H9 (cell line): ENCODE measurements around the gene IL20. TPM values are rescaled to one million over a fixed set of nuclear protein-coding genes. Genes with fewer than 3 reads are reported as not detected.

Source experiments
- DNase-seq: peaks from one replicate; pipeline ENCODE4 v3.0.0-alpha.2; 2017
- H2AFZ ChIP-seq: one replicate; pipeline ENCODE4 v1.6.1; 2013; ENCODE audit warnings: mild to moderate bottlenecking, low read length, control low read depth, moderate library complexity
- H2AK5ac ChIP-seq: 2 replicates; pipeline ENCODE4 v1.6.1; 2013; ENCODE audit warnings: low read length, control low read depth, mixed read lengths; ENCODE audit not compliant: insufficient read length
- H2BK120ac ChIP-seq: one replicate; pipeline ENCODE4 v1.6.1; 2013; ENCODE audit warnings: low read depth, mild to moderate bottlenecking, low read length, control low read depth, inconsistent platforms; ENCODE audit not compliant: poor library complexity, severe bottlenecking
- H2BK12ac ChIP-seq: 2 replicates; pipeline ENCODE4 v1.6.1; 2013; ENCODE audit warnings: low read length, control low read depth, mixed read lengths, low read depth; ENCODE audit not compliant: insufficient read length
- H2BK15ac ChIP-seq: 2 replicates; pipeline ENCODE4 v1.6.1; 2013; ENCODE audit warnings: low read depth, low read length, control low read depth
- H2BK20ac ChIP-seq: one replicate; pipeline ENCODE4 v1.6.1; 2013; ENCODE audit warnings: low read depth, mild to moderate bottlenecking, low read length, control low read depth, inconsistent platforms; ENCODE audit not compliant: poor library complexity, severe bottlenecking
- H2BK5ac ChIP-seq: 2 replicates; pipeline ENCODE4 v1.6.1; 2013; ENCODE audit warnings: low read length, control low read depth, mixed read lengths; ENCODE audit not compliant: insufficient read length
- H3K14ac ChIP-seq: 2 replicates; pipeline ENCODE4 v1.6.1; 2013; ENCODE audit warnings: low read length, control low read depth; ENCODE audit not compliant: insufficient read depth
- H3K18ac ChIP-seq: 2 replicates; pipeline ENCODE4 v1.6.1; 2013; ENCODE audit warnings: low read depth, mild to moderate bottlenecking, mixed read lengths, low read length, control low read depth; ENCODE audit not compliant: insufficient read length
- H3K23ac ChIP-seq: 2 replicates; pipeline ENCODE4 v1.6.1; 2013; ENCODE audit warnings: low read length, control low read depth, mixed read lengths, low read depth; ENCODE audit not compliant: insufficient read length
- H3K23me2 ChIP-seq: 2 replicates; pipeline ENCODE4 v1.6.1; 2013; ENCODE audit warnings: low read depth, mild to moderate bottlenecking, mixed read lengths, low read length, control low read depth; ENCODE audit not compliant: insufficient read length, poor library complexity, severe bottlenecking
- H3K27ac ChIP-seq: 2 replicates; pipeline ENCODE4 v1.5.1; 2013; ENCODE audit warnings: low read length, control low read depth, mixed read lengths, low read depth; ENCODE audit not compliant: insufficient read length
- H3K27me3 ChIP-seq: 2 replicates; pipeline ENCODE4 v1.6.1; 2013; ENCODE audit warnings: low read length, control low read depth, inconsistent platforms; ENCODE audit not compliant: insufficient read depth
- H3K4ac ChIP-seq: 2 replicates; pipeline ENCODE4 v1.6.1; 2013; ENCODE audit warnings: low read depth, mild to moderate bottlenecking, control low read depth, inconsistent platforms, low read length, moderate library complexity
- H3K4me1 ChIP-seq: 2 replicates; pipeline ENCODE4 v1.6.1; 2013; ENCODE audit warnings: low read length, control low read depth, inconsistent platforms; ENCODE audit not compliant: insufficient read depth
- H3K4me2 ChIP-seq: 2 replicates; pipeline ENCODE4 v1.6.1; 2013; ENCODE audit warnings: low read length, control low read depth, mixed read lengths; ENCODE audit not compliant: insufficient read length, insufficient read depth
- H3K56ac ChIP-seq: 2 replicates; pipeline ENCODE4 v1.6.1; 2013; ENCODE audit warnings: low read depth, mild to moderate bottlenecking, mixed read lengths, low read length, control low read depth; ENCODE audit not compliant: insufficient read length
- H3K79me1 ChIP-seq: 2 replicates; pipeline ENCODE4 v1.6.1; 2013; ENCODE audit warnings: low read depth, mild to moderate bottlenecking, moderate library complexity, low read length, control low read depth, inconsistent platforms; ENCODE audit not compliant: insufficient read depth, poor library complexity, severe bottlenecking
- H3K79me2 ChIP-seq: 2 replicates; pipeline ENCODE4 v1.6.1; 2013; ENCODE audit warnings: low read length, control low read depth, inconsistent platforms; ENCODE audit not compliant: insufficient read depth
- H3K9ac ChIP-seq: 2 replicates; pipeline ENCODE4 v1.6.1; 2013; ENCODE audit warnings: low read length, control low read depth, mixed read lengths; ENCODE audit not compliant: insufficient read length; ENCODE audit errors: extremely low read depth
- H3K9me3 ChIP-seq: one replicate; pipeline ENCODE4 v1.6.1; 2013; ENCODE audit warnings: low read depth, low read length, inconsistent platforms; ENCODE audit not compliant: control insufficient read depth
- H3T11ph ChIP-seq: one replicate; pipeline ENCODE4 v1.6.1; 2013; ENCODE audit warnings: mild to moderate bottlenecking, low read length, control low read depth, inconsistent platforms
- H4K20me1 ChIP-seq: one replicate; pipeline ENCODE4 v1.6.1; 2013; ENCODE audit not compliant: control insufficient read depth, insufficient read length, insufficient read depth
- H4K5ac ChIP-seq: 2 replicates; pipeline ENCODE4 v1.6.1; 2013; ENCODE audit warnings: low read depth, mild to moderate bottlenecking, mixed read lengths, low read length, control low read depth; ENCODE audit not compliant: insufficient read length
- H4K8ac ChIP-seq: replicated peaks from 2 replicates; pipeline ENCODE4 v1.6.1; 2013; ENCODE audit warnings: low read length, control low read depth, mixed read lengths, low read depth; ENCODE audit not compliant: insufficient read length
- H4K91ac ChIP-seq: 2 replicates; pipeline ENCODE4 v1.6.1; 2013; ENCODE audit warnings: low read depth, mild to moderate bottlenecking, moderate library complexity, mixed read lengths, low read length, control low read depth; ENCODE audit not compliant: insufficient read length
- H3K27ac Mint-ChIP-seq, 3 experiments: 2 replicates in 2 of 3; 3 replicates in 1 of 3; pipeline ENCODE4 v1.8.0; 2020 to 2021; ENCODE audit warnings: mixed read lengths in 3 of 3, mild to moderate bottlenecking in 1 of 3, moderate library complexity in 1 of 3
- H3K27me3 Mint-ChIP-seq: 2 replicates; pipeline ENCODE4 v1.8.0; 2021; ENCODE audit warnings: low read depth, mild to moderate bottlenecking, moderate library complexity, mixed read lengths
- H3K36me3 Mint-ChIP-seq, 3 experiments: 2 replicates in 2 of 3; 3 replicates in 1 of 3; pipeline ENCODE4 v1.8.0; 2020 to 2021; ENCODE audit warnings: low read depth in 3 of 3, mixed read lengths in 3 of 3; ENCODE audit not compliant: insufficient read depth in 1 of 3
- H3K4me1 Mint-ChIP-seq, 2 experiments: 2 replicates each; pipeline ENCODE4 v1.8.0; 2020; ENCODE audit warnings: mixed read lengths in 2 of 2
- H3K4me3 Mint-ChIP-seq, 2 experiments: 2 replicates in 1 of 2; 3 replicates in 1 of 2; pipeline ENCODE4 v1.8.0; 2020 to 2021; ENCODE audit warnings: mild to moderate bottlenecking in 2 of 2, mixed read lengths in 2 of 2, moderate library complexity in 1 of 2
- H3K9me3 Mint-ChIP-seq, 2 experiments: 2 replicates in 1 of 2; 3 replicates in 1 of 2; pipeline ENCODE4 v1.8.0; 2020; ENCODE audit warnings: mild to moderate bottlenecking in 2 of 2, mixed read lengths in 2 of 2, moderate library complexity in 1 of 2
- WGBS: extraction: QIAGEN DNeasy Blood & Tissue Kit; methylation state at CpG from one replicate; pipeline ENCODE4 v1.1.7; 2013; ENCODE audit warnings: missing lambda C conversion rate, low lambda C conversion rate, mixed read lengths; ENCODE audit not compliant: insufficient read length; ENCODE audit errors: extremely low coverage; 5-methylcytosine and 5-hydroxymethylcytosine counted together
- total RNA-seq: library from RNA; stranded (reverse); gene quantifications from 2 replicates; pipeline ENCODE4 v1.2.1, GENCODE V29; 2021
- TF ChIP-seq, protein P1 (sequence below): fragments of 200-600 bp; sonication (generic); conservative IDR thresholded peaks from 3 replicates; pipeline ENCODE4 v1.8.0; 2021; ENCODE audit warnings: antibody characterized with exemption, mild to moderate bottlenecking

The IL20 gene
- total RNA-seq, 1 experiment from 2014 or later = not detected

- no peak overlapping the region for H3K27ac ChIP-seq
- no peak overlapping the region for H3T11ph ChIP-seq
- no peak overlapping the region for H4K5ac ChIP-seq
- H2AFZ ChIP-seq = no peak overlapping the region
- H3K27me3 ChIP-seq = no peaks in the 10 kb centered on the region
- no peak overlapping the region for H2BK20ac ChIP-seq
- no peaks in the 10 kb centered on the region for H3K79me2 ChIP-seq
- no peak overlapping the region for H3K4ac ChIP-seq
- H3K56ac ChIP-seq = no peak overlapping the region
- no peak overlapping the region for H2BK15ac ChIP-seq
- Mint-ChIP-seq H3K36me3 (no peaks in the 10 kb centered on the region), H3K9me3 (no peaks in the 10 kb centered on the region), H3K4me1 (peaks cover 7 to 8% of the 10 kb centered on the region in 2 experiments; a peak in 3 of 4 replicates), H3K27ac (no peak overlapping the region; a peak in 1 of 7 replicates), H3K4me3 (no peak overlapping the region), H3K27me3 (peaks cover 26% of the 10 kb centered on the region)
- H3K23ac ChIP-seq = no peak overlapping the region
- no peaks in the 10 kb centered on the region for H4K20me1 ChIP-seq
- H2AK5ac ChIP-seq = no peak overlapping the region
- H3K4me1 ChIP-seq = no peaks in the 10 kb centered on the region
- no peak overlapping the region for H2BK120ac ChIP-seq
- no peak overlapping the region for H3K4me2 ChIP-seq
- H2BK12ac ChIP-seq = no peak overlapping the region
- H4K91ac ChIP-seq = no peak overlapping the region
- no peak overlapping the region for H2BK5ac ChIP-seq
- H3K14ac ChIP-seq = no peak overlapping the region
- TF ChIP-seq, protein P1, sequence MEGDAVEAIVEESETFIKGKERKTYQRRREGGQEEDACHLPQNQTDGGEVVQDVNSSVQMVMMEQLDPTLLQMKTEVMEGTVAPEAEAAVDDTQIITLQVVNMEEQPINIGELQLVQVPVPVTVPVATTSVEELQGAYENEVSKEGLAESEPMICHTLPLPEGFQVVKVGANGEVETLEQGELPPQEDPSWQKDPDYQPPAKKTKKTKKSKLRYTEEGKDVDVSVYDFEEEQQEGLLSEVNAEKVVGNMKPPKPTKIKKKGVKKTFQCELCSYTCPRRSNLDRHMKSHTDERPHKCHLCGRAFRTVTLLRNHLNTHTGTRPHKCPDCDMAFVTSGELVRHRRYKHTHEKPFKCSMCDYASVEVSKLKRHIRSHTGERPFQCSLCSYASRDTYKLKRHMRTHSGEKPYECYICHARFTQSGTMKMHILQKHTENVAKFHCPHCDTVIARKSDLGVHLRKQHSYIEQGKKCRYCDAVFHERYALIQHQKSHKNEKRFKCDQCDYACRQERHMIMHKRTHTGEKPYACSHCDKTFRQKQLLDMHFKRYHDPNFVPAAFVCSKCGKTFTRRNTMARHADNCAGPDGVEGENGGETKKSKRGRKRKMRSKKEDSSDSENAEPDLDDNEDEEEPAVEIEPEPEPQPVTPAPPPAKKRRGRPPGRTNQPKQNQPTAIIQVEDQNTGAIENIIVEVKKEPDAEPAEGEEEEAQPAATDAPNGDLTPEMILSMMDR = no peak
- H3K23me2 ChIP-seq = no peaks in the 10 kb centered on the region
- no peak overlapping the region for H3K9ac ChIP-seq
- H3K79me1 ChIP-seq = no peaks in the 10 kb centered on the region
- no peak for DNase-seq
- WGBS = no CpG with 5 or more reads among the region's 5 CpGs
- H3K9me3 ChIP-seq = no peaks in the 10 kb centered on the region
- no peak overlapping the region for H3K18ac ChIP-seq
- H4K8ac ChIP-seq = no peak overlapping the region
Observed at GRCh38 chr1:206899717-206900116, 34.3 kb downstream of the IL20 start.
